CD4-positive, alpha-beta T cell treated with Interleukin-15 for 4 hours (primary cell): ENCODE measurements around the gene OLFML1.
"Not testable (repeated sequence)": the region's sequence is repeated elsewhere in the genome, so short reads cannot be mapped to it uniquely, and the experiment has no call there.

Experiments
- DNase-seq: peaks from one replicate; pipeline ENCODE4 v3.0.0-alpha.2; 2020; ENCODE audit warnings: low spot score

OLFML1 gene

GRCh38 chr11:7512525-7513233 is 27.4 kb downstream of the OLFML1 start:
- DNase-seq, result no peak

DNA sequence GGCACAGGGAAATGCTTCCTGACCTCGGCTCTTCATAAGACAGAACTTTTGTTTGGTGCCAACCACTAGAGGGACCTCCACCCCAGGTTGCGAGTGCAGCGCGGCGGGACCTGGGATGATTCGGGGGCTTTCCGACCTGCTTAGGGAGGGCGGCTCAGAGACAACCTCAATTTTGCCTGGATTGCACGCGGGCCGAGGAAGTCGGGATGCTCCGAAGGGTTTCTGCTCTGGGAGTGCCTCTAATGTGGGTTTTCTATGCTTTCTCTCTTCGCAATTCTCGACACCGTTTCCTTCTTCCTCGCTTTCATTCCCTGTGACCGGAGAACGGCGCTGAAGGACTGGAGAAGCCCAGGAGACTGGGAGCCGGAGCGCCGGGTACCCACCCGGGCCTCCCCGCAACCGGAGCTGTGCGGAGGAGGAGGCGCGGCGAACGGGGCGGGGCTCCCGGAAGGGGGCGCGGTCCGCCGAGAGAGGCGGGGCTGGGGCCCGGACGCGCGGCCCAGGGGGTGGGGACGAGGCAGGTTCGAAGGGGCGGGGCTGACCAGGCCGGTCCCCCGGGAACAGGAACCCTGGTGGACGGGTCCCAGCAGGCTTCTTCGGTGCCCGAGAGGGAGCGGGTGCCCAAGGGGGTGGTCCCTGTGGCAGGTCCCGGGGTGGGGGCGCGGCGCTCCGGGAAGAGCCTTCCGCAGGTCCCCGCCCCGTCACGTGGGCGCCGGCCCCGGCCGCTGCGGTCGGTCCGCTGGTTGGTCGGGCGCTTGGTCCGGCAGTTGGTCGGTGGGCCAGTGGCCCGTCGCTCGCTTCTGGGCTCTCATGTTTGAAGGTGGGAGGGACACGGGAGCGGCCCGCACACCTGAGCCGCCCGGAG is 28.2 kb downstream of the OLFML1 start, which contains the start of gene PPFIBP2:
Gene PPFIBP2, plus strand, starts transcription at position 766 of the 865 bp plus-strand sequence. CDS start 35,477 bp downstream, outside the sequence.
- peak; percentile 77 for DNase-seq

GRCh38 chr11:7514099-7514591 is 28.8 kb downstream of the OLFML1 start:
- DNase-seq, result no peak

- DNase-seq, result no peak
These were observed 30.2 kb downstream of the OLFML1 start for GRCh38 chr11:7515447-7515886.

- DNase-seq, result no peak
These were observed 31.2 kb downstream of the OLFML1 start for GRCh38 chr11:7516475-7516874.

GRCh38 chr11:7517743-7518142 is 32.4 kb downstream of the OLFML1 start:
- DNase-seq, result not testable (repeated sequence)

- DNase-seq, result no peak
These were observed 33.7 kb downstream of the OLFML1 start for GRCh38 chr11:7518811-7519562.

- DNase-seq, result no peak
These were observed 35.0 kb downstream of the OLFML1 start for GRCh38 chr11:7520011-7520942.

DNA sequence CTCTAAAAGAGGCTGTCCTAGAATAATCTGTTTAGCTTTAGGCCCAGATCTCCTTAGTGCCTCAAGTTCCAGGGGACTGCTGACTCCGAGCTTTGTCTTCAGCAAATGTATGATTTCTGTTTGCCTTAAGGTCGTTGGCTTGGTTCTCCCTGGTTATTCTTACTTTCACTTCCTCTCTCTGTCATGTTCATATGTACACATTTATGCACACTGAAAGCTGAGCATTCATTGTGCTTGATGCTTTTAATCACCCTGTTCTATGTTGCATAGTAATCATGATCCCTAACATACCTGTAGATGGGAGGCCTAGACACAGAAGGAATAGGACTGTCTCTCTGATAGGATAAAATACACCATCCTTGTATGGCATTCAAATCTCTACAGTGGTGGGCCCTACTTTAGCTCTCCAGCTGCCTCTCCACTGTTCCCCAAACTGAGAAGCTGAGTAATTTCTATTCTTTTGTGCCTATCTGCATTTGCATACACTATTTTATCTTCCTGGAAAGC is 35.7 kb downstream of the OLFML1 start:
- no peak for DNase-seq

- DNase-seq, result no peak
These were observed 36.8 kb downstream of the OLFML1 start for GRCh38 chr11:7522121-7522520.

GRCh38 chr11:7522546-7522945 is 37.2 kb downstream of the OLFML1 start:
- no peak for DNase-seq

DNA sequence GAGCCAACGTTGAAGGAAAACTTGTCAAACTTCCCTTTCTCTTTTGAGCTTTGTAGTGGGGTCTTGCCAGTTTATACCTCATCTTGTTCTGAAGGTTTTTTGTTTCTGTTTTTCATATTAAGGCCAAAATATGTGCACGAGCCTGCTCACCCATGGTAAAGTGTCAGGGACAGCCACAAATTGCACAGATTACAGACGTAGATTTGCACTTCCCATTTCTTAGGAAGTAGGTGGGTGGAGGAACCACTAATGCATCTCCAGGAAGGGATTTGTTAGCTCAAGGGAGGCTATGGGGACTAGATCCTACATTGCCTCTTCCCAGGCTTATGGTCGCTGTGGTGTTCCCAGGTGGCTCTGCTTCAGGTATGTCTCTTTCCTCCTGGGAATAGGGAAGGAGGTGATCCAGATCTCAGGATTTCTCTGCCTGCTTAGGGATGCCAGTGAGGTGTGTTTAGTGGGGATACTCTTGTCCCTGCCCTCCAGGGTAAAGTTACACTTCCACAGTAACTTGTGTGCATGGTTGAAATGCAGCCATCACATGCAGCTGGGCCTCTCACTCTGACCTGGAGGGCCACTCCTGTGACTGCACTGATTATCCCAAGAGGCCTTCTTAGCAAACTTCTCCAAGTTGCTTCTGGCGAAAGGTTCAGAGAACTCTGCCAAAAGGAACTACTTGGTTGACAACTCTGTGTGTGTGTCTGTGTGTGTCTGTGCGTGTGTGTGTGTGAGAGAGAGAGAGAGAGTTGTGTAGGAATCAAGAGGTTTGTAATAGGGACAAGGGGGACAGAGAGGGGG is 38.3 kb downstream of the OLFML1 start:
- no peak for DNase-seq

- no peak for DNase-seq
These were observed 39.3 kb downstream of the OLFML1 start for GRCh38 chr11:7524462-7525235.

DNA sequence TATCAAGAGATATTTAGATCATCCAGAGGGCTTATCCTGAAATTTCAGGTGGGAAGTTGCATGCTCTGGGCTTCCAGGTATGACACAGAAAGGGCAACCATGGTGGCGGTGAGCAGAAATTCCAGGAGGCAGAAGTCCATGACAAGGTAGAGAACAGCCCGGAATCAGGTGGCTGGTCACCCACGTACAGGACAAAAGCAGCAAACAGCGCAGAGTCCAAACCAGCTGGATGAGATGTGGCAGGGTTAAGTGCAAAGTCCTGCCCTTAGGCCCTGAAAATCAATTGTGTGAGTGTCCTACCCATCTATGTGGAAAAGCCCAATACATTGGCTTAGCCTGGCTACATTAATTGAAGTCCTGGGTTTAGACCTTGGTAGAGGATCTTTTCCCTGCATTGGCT is 40.1 kb downstream of the OLFML1 start:
- DNase-seq, result no peak

GRCh38 chr11:7527029-7527428 is 41.7 kb downstream of the OLFML1 start:
- peak; percentile 31 for DNase-seq

DNA sequence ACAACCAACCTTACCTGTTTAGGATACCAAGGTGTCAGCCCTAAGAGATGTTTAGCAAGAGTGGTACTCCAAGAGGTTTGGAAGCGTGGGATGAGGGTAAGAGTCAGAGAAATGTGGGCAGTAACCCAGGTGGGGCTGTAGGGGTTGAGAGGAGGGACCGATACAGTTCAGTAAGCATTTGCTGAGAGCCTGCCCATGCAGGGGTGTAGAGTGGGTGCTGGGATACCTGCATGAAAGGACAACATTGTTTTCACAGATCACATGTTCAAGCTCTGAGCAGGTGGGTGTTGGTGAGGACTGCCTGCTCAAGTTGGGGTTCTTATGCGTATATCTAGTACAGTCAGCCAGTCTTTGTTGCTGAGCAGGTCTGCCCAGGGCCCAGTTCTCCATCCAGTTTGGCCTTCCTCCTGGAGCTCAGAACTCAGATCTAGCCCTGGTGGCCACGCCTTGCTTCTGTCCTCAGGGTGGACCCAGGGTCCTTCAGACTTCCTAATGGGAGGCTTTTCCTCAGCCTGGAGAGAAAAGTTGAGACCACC is 43.3 kb downstream of the OLFML1 start:
- DNase-seq, result no peak

- no peak for DNase-seq
These were observed 44.8 kb downstream of the OLFML1 start for GRCh38 chr11:7530013-7530640.

GRCh38 chr11:7531011-7531410 is 45.7 kb downstream of the OLFML1 start:
- DNase-seq, result no peak
